ENCODE data around the gene PARD3. TPM values are rescaled to one million over a fixed set of nuclear protein-coding genes. Genes with fewer than 3 reads are reported as not detected.

Gene PARD3
- total and polyA plus RNA-seq, 2 donors (not counting 1 experiment from before 2014, with no cell fraction given): 24.0 to 46.4 TPM

GRCh38 chr10:34656661-34657060 is 158.4 kb downstream of the PARD3 start:
- no peak for DNase-seq (ENCODE audit: low read depth in 2 of 2)
- H3K79me2 ChIP-seq (ENCODE audit: control insufficient read depth, insufficient read depth, low read length): no peaks in the 10 kb centered on the region
- H3K9ac ChIP-seq (ENCODE audit: insufficient read depth, low read length): no peak overlapping the region
- no peaks in the 10 kb centered on the region for H3K36me3 ChIP-seq (ENCODE audit: control insufficient read depth, insufficient read depth, low read length)
- no peaks in the 10 kb centered on the region for H3K27me3 ChIP-seq (ENCODE audit: control insufficient read depth, insufficient read depth, low read length)
- peaks cover 3% of the 10 kb centered on the region for H3K4me1 ChIP-seq (ENCODE audit: control insufficient read depth, extremely low read depth, insufficient read depth, low read length)
- TF ChIP-seq CTCF (conservative IDR thresholded peaks at IDR 0.05 in 1 of 2, IDR thresholded peaks at IDR 0.05 in 1 of 2; ENCODE audit: low read depth in 1 of 2, low read length in 2 of 2) (no peak), EZH2 (IDR thresholded peaks at IDR 0.05; ENCODE audit: low read length, missing control alignments) (no peak)
- no peaks in the 10 kb centered on the region for H3K9me3 ChIP-seq (ENCODE audit: control insufficient read depth, insufficient read depth, low read depth, low read length)
- no peaks in the 10 kb centered on the region for H4K20me1 ChIP-seq (ENCODE audit: control insufficient read depth, extremely low read depth, insufficient read depth, low read length)
- H3K4me2 ChIP-seq (ENCODE audit: extremely low read depth, insufficient read depth, low read length): no peak overlapping the region
- H3K4me3 ChIP-seq (replicated peaks in 1 of 4; ENCODE audit: control extremely low read depth in 1 of 4, insufficient read depth in 1 of 4, low read depth in 3 of 4, low read length in 4 of 4): no peak overlapping the region
- no peak overlapping the region for H3K27ac ChIP-seq (ENCODE audit: insufficient read depth, low read length)
- no peak overlapping the region for H2AFZ ChIP-seq (ENCODE audit: low read length)

- Histone ChIP-seq H3K36me3 (ENCODE audit: control insufficient read depth, insufficient read depth, low read length) (no peaks in the 10 kb centered on the region), H4K20me1 (ENCODE audit: control insufficient read depth, extremely low read depth, insufficient read depth, low read length) (no peaks in the 10 kb centered on the region), H3K27me3 (ENCODE audit: control insufficient read depth, insufficient read depth, low read length) (no peaks in the 10 kb centered on the region), H3K9ac (ENCODE audit: insufficient read depth, low read length) (no peak overlapping the region), H3K4me3 (replicated peaks in 1 of 4; ENCODE audit: control extremely low read depth in 1 of 4, insufficient read depth in 1 of 4, low read depth in 3 of 4, low read length in 4 of 4) (no peak overlapping the region), H3K27ac (ENCODE audit: insufficient read depth, low read length) (no peak overlapping the region), H3K9me3 (ENCODE audit: control insufficient read depth, insufficient read depth, low read depth, low read length) (no peaks in the 10 kb centered on the region), H3K4me1 (ENCODE audit: control insufficient read depth, extremely low read depth, insufficient read depth, low read length) (peaks cover 3% of the 10 kb centered on the region), H2AFZ (ENCODE audit: low read length) (no peak overlapping the region), H3K4me2 (ENCODE audit: extremely low read depth, insufficient read depth, low read length) (no peak overlapping the region), H3K79me2 (ENCODE audit: control insufficient read depth, insufficient read depth, low read length) (no peaks in the 10 kb centered on the region)
- TF ChIP-seq EZH2 (IDR thresholded peaks at IDR 0.05; ENCODE audit: low read length, missing control alignments) (no peak), CTCF (conservative IDR thresholded peaks at IDR 0.05 in 1 of 2, IDR thresholded peaks at IDR 0.05 in 1 of 2; ENCODE audit: low read depth in 1 of 2, low read length in 2 of 2) (peak; percentile 74 to 78)
- peak; percentile 60 to 81 for DNase-seq (ENCODE audit: low read depth in 2 of 2)
Observed at GRCh38 chr10:34655286-34656170, 159.6 kb downstream of the PARD3 start.

- H4K20me1 ChIP-seq (ENCODE audit: control insufficient read depth, extremely low read depth, insufficient read depth, low read length): no peaks in the 10 kb centered on the region
- no peaks in the 10 kb centered on the region for H3K27me3 ChIP-seq (ENCODE audit: control insufficient read depth, insufficient read depth, low read length)
- H3K79me2 ChIP-seq (ENCODE audit: control insufficient read depth, insufficient read depth, low read length): no peaks in the 10 kb centered on the region
- no peak overlapping the region for H2AFZ ChIP-seq (ENCODE audit: low read length)
- H3K27ac ChIP-seq (ENCODE audit: insufficient read depth, low read length): no peak overlapping the region
- no peak for DNase-seq (ENCODE audit: low read depth in 2 of 2)
- H3K4me1 ChIP-seq (ENCODE audit: control insufficient read depth, extremely low read depth, insufficient read depth, low read length): peaks cover 3% of the 10 kb centered on the region
- no peak for TF ChIP-seq EZH2 (IDR thresholded peaks at IDR 0.05; ENCODE audit: low read length, missing control alignments)
- no peak for TF ChIP-seq CTCF (conservative IDR thresholded peaks at IDR 0.05 in 1 of 2, IDR thresholded peaks at IDR 0.05 in 1 of 2; ENCODE audit: low read depth in 1 of 2, low read length in 2 of 2)
- no peaks in the 10 kb centered on the region for H3K36me3 ChIP-seq (ENCODE audit: control insufficient read depth, insufficient read depth, low read length)
- H3K9ac ChIP-seq (ENCODE audit: insufficient read depth, low read length): no peak overlapping the region
- H3K4me2 ChIP-seq (ENCODE audit: extremely low read depth, insufficient read depth, low read length): no peak overlapping the region
- H3K4me3 ChIP-seq (replicated peaks in 1 of 4; ENCODE audit: control extremely low read depth in 1 of 4, insufficient read depth in 1 of 4, low read depth in 3 of 4, low read length in 4 of 4): no peak overlapping the region
- no peaks in the 10 kb centered on the region for H3K9me3 ChIP-seq (ENCODE audit: control insufficient read depth, insufficient read depth, low read depth, low read length)
Observed at GRCh38 chr10:34654211-34654610, 160.9 kb downstream of the PARD3 start.

Measured in fibroblast of lung (primary cell).